Calu3 (cell line): Measurements from ENCODE around the gene KRT32. TPM values are rescaled to one million over a fixed set of nuclear protein-coding genes. Genes with fewer than 3 reads are reported as not detected.

Source experiments
- BruUV-seq: library from RNA; stranded (reverse); fragments of 400-500 nt; replicated peaks from 2 replicates; lab custom pipeline; 2021; lab: Mats Ljungman, UMichigan
- CTCF ChIA-PET: fragments of 300-600 bp; sonication (Branson Sonifier 250); formaldehyde crosslinking; loops from one replicate; lab custom pipeline; 2022; ENCODE audit warnings: antibody characterized with exemption; lab: Charles Lee
- DNase-seq: peaks from one replicate; pipeline ENCODE4 v3.0.0; 2022
- H3K27ac Mint-ChIP-seq: one replicate; pipeline ENCODE4 v1.8.0; 2022; ENCODE audit warnings: mixed read lengths; ENCODE audit not compliant: unreplicated experiment
- H3K27me3 Mint-ChIP-seq: one replicate; pipeline ENCODE4 v1.8.0; 2022; ENCODE audit warnings: mixed read lengths; ENCODE audit not compliant: unreplicated experiment
- H3K36me3 Mint-ChIP-seq: one replicate; pipeline ENCODE4 v1.8.0; 2022; ENCODE audit warnings: mild to moderate bottlenecking, moderate library complexity, mixed read lengths; ENCODE audit not compliant: insufficient read depth, unreplicated experiment
- H3K4me1 Mint-ChIP-seq: one replicate; pipeline ENCODE4 v1.8.0; 2022; ENCODE audit warnings: mild to moderate bottlenecking, low read depth, mixed read lengths; ENCODE audit not compliant: unreplicated experiment
- H3K4me3 Mint-ChIP-seq: one replicate; pipeline ENCODE4 v1.8.0; 2022; ENCODE audit warnings: mild to moderate bottlenecking, low read depth, moderate library complexity, mixed read lengths; ENCODE audit not compliant: unreplicated experiment
- H3K9me3 Mint-ChIP-seq: one replicate; pipeline ENCODE4 v1.8.0; 2022; ENCODE audit warnings: low read depth, mixed read lengths; ENCODE audit not compliant: unreplicated experiment
- CTCF ChIP-seq: fragments of 200-600 bp; IDR thresholded peaks from one replicate; pipeline ENCODE4 v1.8.0; 2022; ENCODE audit warnings: antibody characterized with exemption; ENCODE audit not compliant: unreplicated experiment
- intact Hi-C: fragments of 100-400 bp; cut with micrococcal nuclease; formaldehyde crosslinking; loops from one replicate; pipeline ENCODE4 v1.10.0; 2022; ENCODE audit not compliant: unreplicated experiment
- total RNA-seq: library from RNA; stranded (reverse); gene quantifications from 2 replicates; pipeline ENCODE4 v1.2.3, GENCODE V29; 2022

KRT32 gene
- total RNA-seq, 1 experiment from 2014 or later: not detected

GRCh38 chr17:41483991-41484826, 17.0 kb upstream of the KRT32 start:
- no TSS peak for BruUV-seq
- Mint-ChIP-seq H3K27ac (no peak overlapping the region), H3K9me3 (no peaks in the 10 kb centered on the region), H3K4me3 (no peak overlapping the region), H3K36me3 (no peaks in the 10 kb centered on the region), H3K27me3 (no peaks in the 10 kb centered on the region), H3K4me1 (no peaks in the 10 kb centered on the region)
- DNase-seq: no peak
- no peak for TF ChIP-seq CTCF
- CTCF ChIA-PET: interaction anchor here (0.5 to 1.5 kb wide), 2 partner anchors 64 to 534 kb away, joined by 4 to 14 read pairs; no protein-coding TSS in a partner anchor
- intact Hi-C loops: no loop called here

DNA sequence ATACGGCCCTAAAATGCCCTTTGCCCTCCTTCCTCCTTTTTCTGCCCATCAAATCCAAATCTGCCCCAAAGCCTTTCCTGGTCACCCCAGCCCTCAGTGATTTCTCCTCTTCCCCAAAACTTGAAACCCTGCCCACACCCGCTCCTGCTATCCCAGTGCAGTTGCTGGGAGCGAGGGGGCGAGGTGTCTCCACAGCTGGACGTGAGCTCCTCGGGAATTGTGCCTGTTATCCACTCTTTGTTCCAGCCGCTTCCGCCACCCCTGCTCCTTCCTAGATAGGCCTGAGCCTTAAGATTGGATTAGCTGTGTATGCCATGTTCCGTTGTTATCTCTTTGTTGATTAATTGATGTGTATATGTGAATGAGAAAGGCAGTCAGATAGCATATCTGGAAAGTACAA, 16.3 kb upstream of the KRT32 start:
- no peak for TF ChIP-seq CTCF
- Mint-ChIP-seq H3K27ac (no peak overlapping the region), H3K4me3 (no peak overlapping the region), H3K4me1 (no peaks in the 10 kb centered on the region), H3K9me3 (no peaks in the 10 kb centered on the region), H3K36me3 (no peaks in the 10 kb centered on the region), H3K27me3 (no peaks in the 10 kb centered on the region)
- intact Hi-C loops: no loop called here
- BruUV-seq: no TSS peak
- CTCF ChIA-PET: interaction anchor here (0.5 kb wide), 1 partner anchor 533 kb away, joined by 14 read pairs; no protein-coding TSS in a partner anchor
- DNase-seq: no peak

DNA sequence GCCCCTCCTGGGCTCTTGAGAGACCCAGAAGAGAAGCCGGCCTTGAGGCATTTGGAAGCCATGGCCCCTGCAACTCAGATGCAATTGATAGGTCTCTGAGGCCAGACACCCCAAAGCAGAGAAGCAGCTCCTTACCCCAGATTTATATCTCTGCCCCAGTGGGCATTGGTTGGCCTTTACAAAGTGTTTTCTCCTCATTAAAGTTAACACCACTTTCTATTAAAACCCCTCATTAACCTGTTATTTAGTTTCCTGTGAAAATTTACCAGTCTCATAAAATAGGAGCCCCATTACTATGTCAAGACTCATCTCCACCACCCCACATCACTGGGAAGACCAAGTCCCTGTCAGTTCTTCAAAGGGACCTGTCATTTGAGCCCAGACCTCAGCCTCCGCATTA, 13.8 kb upstream of the KRT32 start, which contains the start of gene KRT35:
Gene KRT35, minus strand, starts transcription at position 116 of the 400 bp plus-strand sequence. Its CDS starts 54 bp downstream, at position 62.
- BruUV-seq: no TSS peak
- intact Hi-C loops: no loop called here
- Mint-ChIP-seq H3K4me1 (no peaks in the 10 kb centered on the region), H3K36me3 (no peaks in the 10 kb centered on the region), H3K4me3 (no peak within 1 kb of the TSS), H3K9me3 (no peaks in the 10 kb centered on the region), H3K27ac (no peak within 1 kb of the TSS), H3K27me3 (no peaks in the 10 kb centered on the region)
- no peak for DNase-seq
- CTCF ChIA-PET: interaction anchor here (0.6 kb wide), 2 partner anchors 9 to 712 kb away, joined by 4 to 7 read pairs; no protein-coding TSS in a partner anchor
- TF ChIP-seq CTCF: no peak

DNA sequence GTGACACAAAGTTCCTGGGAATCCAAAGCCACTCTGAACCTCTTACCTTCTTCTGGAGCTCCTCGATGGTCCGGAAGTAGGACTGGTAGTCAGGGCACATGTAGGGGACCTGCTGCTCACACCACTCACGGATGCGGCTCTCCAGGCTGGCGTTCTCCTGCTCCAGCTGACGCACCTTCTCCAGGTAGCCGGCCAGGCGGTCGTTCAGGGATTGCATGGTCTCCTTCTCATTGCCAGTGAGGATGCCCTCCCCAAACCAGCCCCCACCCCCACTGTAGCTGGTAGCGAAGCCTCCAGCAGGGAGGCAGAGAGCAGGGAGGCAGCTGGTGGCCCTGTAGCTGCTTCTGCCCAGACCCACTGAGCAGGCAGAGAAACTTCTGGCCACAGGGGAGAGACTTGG, 13.4 kb upstream of the KRT32 start:
- no TSS peak for BruUV-seq
- no peak for DNase-seq
- Mint-ChIP-seq H3K36me3 (no peaks in the 10 kb centered on the region), H3K27ac (no peak overlapping the region), H3K4me1 (no peaks in the 10 kb centered on the region), H3K4me3 (no peak overlapping the region), H3K9me3 (no peaks in the 10 kb centered on the region), H3K27me3 (no peaks in the 10 kb centered on the region)
- no peak for TF ChIP-seq CTCF
- CTCF ChIA-PET: interaction anchor here (0.6 to 1.2 kb wide), 2 partner anchors 9 to 10 kb away, joined by 3 to 4 read pairs; no protein-coding TSS in a partner anchor
- intact Hi-C loops: no loop called here
